Fibroblast of villous mesenchyme (primary cell): ENCODE results near the gene ARHGEF9. TPM values are rescaled to one million over a fixed set of nuclear protein-coding genes. Genes with fewer than 3 reads are reported as not detected.

ENCODE experiments used
- DNase-seq: peaks from one replicate; pipeline ENCODE4 v3.0.0-alpha.2; 2010; ENCODE audit warnings: low read depth
- H3K4me3 ChIP-seq: 2 replicates; pipeline ENCODE4 v1.5.1; 2011; ENCODE audit warnings: low read depth, mild to moderate bottlenecking, low read length
- CTCF ChIP-seq: IDR thresholded peaks from 2 replicates; pipeline ENCODE4 v1.5.1; 2012; ENCODE audit warnings: low read depth, mild to moderate bottlenecking, low read length; ENCODE audit not compliant: insufficient read depth
- total RNA-seq: library from RNA; depleted of rRNA; stranded (reverse); fragments of >200 nt; gene quantifications from 2 replicates; pipeline ENCODE4 v1.2.3, GENCODE V29; 2012

The ARHGEF9 gene
- total RNA-seq, 1 donor: 10.8 TPM

DNA sequence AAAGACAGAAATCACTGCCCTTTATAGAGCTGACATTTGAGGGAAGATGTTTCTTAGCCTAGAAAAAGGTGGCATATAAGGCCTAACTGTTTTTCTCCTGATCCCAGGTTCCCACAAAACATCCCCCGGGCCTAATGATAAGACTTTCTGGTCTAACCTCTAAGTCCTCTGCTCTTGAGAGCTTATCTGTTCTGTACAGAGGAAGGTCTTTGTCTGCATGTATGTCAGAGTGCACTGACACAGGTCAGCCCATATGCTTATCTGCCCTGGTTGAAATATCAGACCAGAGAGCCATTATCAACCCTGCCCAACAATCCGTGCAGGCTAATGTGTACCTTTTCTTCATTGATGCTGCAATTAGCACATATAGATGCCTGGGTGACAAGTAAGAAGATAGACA, 76.2 kb downstream of the ARHGEF9 start:
- no peak overlapping the region for H3K4me3 ChIP-seq
- DNase-seq: no peak
- TF ChIP-seq CTCF: no peak

GRCh38 chrX:63702556-63702955, 82.5 kb downstream of the ARHGEF9 start:
- DNase-seq: no peak
- no peak overlapping the region for H3K4me3 ChIP-seq
- TF ChIP-seq CTCF: no peak

- TF ChIP-seq CTCF: peak; percentile 71
- DNase-seq: peak; percentile 38
- H3K4me3 ChIP-seq: no peak overlapping the region
Measured at GRCh38 chrX:63686878-63687714, 97.9 kb downstream of the ARHGEF9 start.

GRCh38 chrX:63680423-63680822, 104.6 kb downstream of the ARHGEF9 start:
- H3K4me3 ChIP-seq: no peak overlapping the region
- TF ChIP-seq CTCF: no peak
- DNase-seq: no peak

DNA sequence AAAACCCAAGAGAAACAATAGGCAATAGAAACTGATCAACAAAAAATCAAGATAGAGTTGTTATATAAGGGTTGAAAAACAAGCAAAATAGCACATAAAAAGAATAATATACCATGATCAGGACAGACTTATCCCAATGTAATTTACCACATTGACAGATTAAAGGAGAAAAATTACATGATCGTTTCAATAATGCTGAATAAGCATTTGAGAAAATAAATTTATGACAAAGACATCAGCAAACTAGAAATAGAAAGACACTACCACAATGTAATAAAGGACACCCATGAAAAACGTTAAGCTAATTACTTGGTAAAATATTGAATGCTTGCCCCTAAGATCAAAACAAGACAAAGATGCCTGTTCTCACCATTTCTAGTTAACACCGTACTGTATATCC, 105.6 kb downstream of the ARHGEF9 start:
- no peak for DNase-seq
- H3K4me3 ChIP-seq: no peak overlapping the region
- TF ChIP-seq CTCF: no peak

DNA sequence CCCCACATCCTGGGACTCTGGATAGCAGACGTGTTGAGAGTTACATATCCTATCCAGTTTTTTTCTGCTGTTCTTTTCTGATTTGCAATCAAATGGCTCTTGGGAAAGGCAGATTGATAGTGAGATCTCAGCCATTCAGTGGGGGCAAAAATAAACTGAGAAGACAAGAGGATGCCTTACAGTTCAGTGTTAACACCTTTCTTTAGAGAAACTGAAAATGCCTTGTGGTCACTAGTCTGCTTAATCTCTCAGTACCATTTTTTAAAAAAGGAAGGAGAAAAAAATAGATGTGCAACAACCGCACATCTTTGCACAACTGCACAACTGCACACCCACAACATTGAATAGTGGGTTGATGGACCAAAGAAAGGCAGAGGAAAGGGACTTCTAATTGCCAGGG, 109.3 kb downstream of the ARHGEF9 start:
- TF ChIP-seq CTCF: no peak
- H3K4me3 ChIP-seq: no peak overlapping the region
- DNase-seq: no peak

DNA sequence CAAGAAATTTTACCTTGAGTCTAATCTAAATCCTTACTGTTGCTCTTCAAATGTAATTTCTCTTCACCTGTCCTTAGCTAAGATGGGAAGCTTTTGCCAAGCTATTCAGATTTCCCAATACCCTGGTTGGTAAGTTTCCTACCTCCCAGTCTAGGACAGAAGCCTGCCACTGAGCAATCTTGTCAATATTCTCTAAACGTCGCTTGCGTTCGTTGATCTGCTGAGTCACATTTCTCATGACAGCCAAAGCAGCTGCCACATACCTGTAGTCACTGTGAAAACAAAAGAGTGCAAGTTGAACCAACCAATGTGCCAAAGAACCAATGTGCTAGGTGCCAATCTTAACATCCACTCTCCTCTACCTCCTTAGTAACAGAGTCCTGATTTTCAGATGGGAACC, 111.1 kb downstream of the ARHGEF9 start:
- H3K4me3 ChIP-seq: no peak overlapping the region
- TF ChIP-seq CTCF: no peak
- no peak for DNase-seq
